HG02759 (cell line): ENCODE data around the gene CSNK2A3.

Experiments
- ATAC-seq: cut with Tn5 transposase; IDR thresholded peaks from one replicate; pipeline ENCODE4 v1.9.1; 2021; ENCODE audit warnings: mild to moderate bottlenecking, moderate library complexity; ENCODE audit not compliant: unreplicated experiment

CSNK2A3 gene

GRCh38 chr11:11338304-11338703 lies 14.7 kb downstream of the CSNK2A3 start:
- ATAC-seq, result no peak

GRCh38 chr11:11336664-11337063 lies 16.4 kb downstream of the CSNK2A3 start:
- ATAC-seq, result no peak

GRCh38 chr11:11335043-11335442 lies 18.0 kb downstream of the CSNK2A3 start:
- no peak for ATAC-seq

GRCh38 chr11:11334607-11335006 lies 18.4 kb downstream of the CSNK2A3 start:
- ATAC-seq, result no peak

GRCh38 chr11:11332141-11332710 lies 20.8 kb downstream of the CSNK2A3 start:
- ATAC-seq, result no peak

GRCh38 chr11:11329062-11329806 lies 23.8 kb downstream of the CSNK2A3 start:
- no peak for ATAC-seq

GRCh38 chr11:11324090-11324489 lies 29.0 kb downstream of the CSNK2A3 start:
- ATAC-seq, result no peak

GRCh38 chr11:11322101-11322500 lies 30.9 kb downstream of the CSNK2A3 start:
- ATAC-seq, result no peak

- ATAC-seq, result no peak
Measured at GRCh38 chr11:11320825-11321224, 32.2 kb downstream of the CSNK2A3 start.

GRCh38 chr11:11318961-11319360 lies 34.1 kb downstream of the CSNK2A3 start:
- ATAC-seq, result no peak

- no peak for ATAC-seq
Measured at GRCh38 chr11:11318461-11318860, 34.6 kb downstream of the CSNK2A3 start.

- no peak for ATAC-seq
Measured at GRCh38 chr11:11316651-11317230, 36.3 kb downstream of the CSNK2A3 start.

- no peak for ATAC-seq
Measured at GRCh38 chr11:11313902-11314692, 39.0 kb downstream of the CSNK2A3 start.

GRCh38 chr11:11313426-11313825 lies 39.6 kb downstream of the CSNK2A3 start:
- ATAC-seq, result no peak

- ATAC-seq, result no peak
Measured at GRCh38 chr11:11312738-11313137, 40.3 kb downstream of the CSNK2A3 start.

- no peak for ATAC-seq
Measured at GRCh38 chr11:11311169-11311568, 41.9 kb downstream of the CSNK2A3 start.

GRCh38 chr11:11309906-11310305 lies 43.1 kb downstream of the CSNK2A3 start:
- no peak for ATAC-seq

- no peak for ATAC-seq
Measured at GRCh38 chr11:11308249-11308648, 44.8 kb downstream of the CSNK2A3 start.

- no peak for ATAC-seq
Measured at GRCh38 chr11:11306855-11307254, 46.2 kb downstream of the CSNK2A3 start.

- ATAC-seq, result no peak
Measured at GRCh38 chr11:11304550-11304949, 48.5 kb downstream of the CSNK2A3 start.

- ATAC-seq, result no peak
Measured at GRCh38 chr11:11302565-11302964, 50.5 kb downstream of the CSNK2A3 start.
